Body of pancreas (tissue), 4 donors: ENCODE measurements around the gene SEMA4C. TPM values are rescaled to one million over a fixed set of nuclear protein-coding genes. Genes with fewer than 3 reads are reported as not detected.

Experiments
- ATAC-seq: fragments of 150-250 bp; one replicate; pipeline ENCODE4 v1.9.1; 2016
- DNase-seq, 4 donors: peaks; one replicate each; pipeline ENCODE4 v3.0.0-alpha.2; 2019
- H3K27ac ChIP-seq, 4 donors: fragments of 200-600 bp; sonication (generic); 1 replicate in 3 of 4; 2 replicates in 1 of 4; pipeline versions ENCODE4 v1.5.1 to v1.6.1; 2016 to 2019; ENCODE audit warnings: mild to moderate bottlenecking in 1 of 4, mixed read lengths in 1 of 4, moderate library complexity in 1 of 4
- H3K27me3 ChIP-seq, 2 donors: fragments of 200-600 bp; sonication (generic); one replicate each; pipeline ENCODE4 v1.6.0; 2016; ENCODE audit warnings: mild to moderate bottlenecking in 1 of 2
- H3K36me3 ChIP-seq, 2 donors: fragments of 200-600 bp; sonication (generic); replicated peaks in 1 of 2; 2 replicates each; pipeline ENCODE4 v1.5.1; 2016; ENCODE audit warnings: low read depth in 2 of 2; ENCODE audit not compliant: insufficient read depth in 1 of 2
- H3K4me1 ChIP-seq: fragments of 200-600 bp; sonication (generic); one replicate; pipeline ENCODE4 v1.6.0; 2016
- H3K4me3 ChIP-seq, 2 donors: fragments of 200-600 bp; sonication (generic); 1 replicate in 1 of 2; 2 replicates in 1 of 2; pipeline ENCODE4 v1.5.1; 2016 to 2019
- H3K9me3 ChIP-seq, 3 donors: fragments of 200-600 bp; sonication (generic); 1 replicate in 2 of 3; 2 replicates in 1 of 3; pipeline ENCODE4 v1.5.1; 2016
- POLR2A ChIP-seq, 3 donors: fragments of 450-650 bp; IDR thresholded peaks; one replicate each; pipeline ENCODE4 v1.6.1; 2016; ENCODE audit warnings: antibody characterized with exemption in 3 of 3, mild to moderate bottlenecking in 2 of 3
- WGBS, 2 donors: methylation state at CpG; one replicate each; pipeline ENCODE4 v1.1.5; 2017; 5-methylcytosine and 5-hydroxymethylcytosine counted together
- intact Hi-C: fragments of 100-400 bp; cut with DNase I; formaldehyde crosslinking; loops from one replicate; pipeline ENCODE4 v1.15.1; 2023
- total RNA-seq, 2 donors: library from RNA; depleted of rRNA; stranded (reverse); fragments of >200 nt; gene quantifications; one replicate each; pipeline ENCODE4 v1.1.0, GENCODE V29; 2016
- TF ChIP-seq, protein P1 (sequence below), 7 experiments: fragments of 450-650 bp in 4 of 7; fragments of 200-600 bp in 3 of 7; sonication (generic) in 3 of 7; IDR thresholded peaks; one replicate each; pipeline ENCODE4 v1.5.1; 2016 to 2019; ENCODE audit warnings: antibody characterized with exemption in 7 of 7

SEMA4C gene
- total RNA-seq, 2 donors from 2014 or later, result 11.2 to 13.7 TPM

DNA sequence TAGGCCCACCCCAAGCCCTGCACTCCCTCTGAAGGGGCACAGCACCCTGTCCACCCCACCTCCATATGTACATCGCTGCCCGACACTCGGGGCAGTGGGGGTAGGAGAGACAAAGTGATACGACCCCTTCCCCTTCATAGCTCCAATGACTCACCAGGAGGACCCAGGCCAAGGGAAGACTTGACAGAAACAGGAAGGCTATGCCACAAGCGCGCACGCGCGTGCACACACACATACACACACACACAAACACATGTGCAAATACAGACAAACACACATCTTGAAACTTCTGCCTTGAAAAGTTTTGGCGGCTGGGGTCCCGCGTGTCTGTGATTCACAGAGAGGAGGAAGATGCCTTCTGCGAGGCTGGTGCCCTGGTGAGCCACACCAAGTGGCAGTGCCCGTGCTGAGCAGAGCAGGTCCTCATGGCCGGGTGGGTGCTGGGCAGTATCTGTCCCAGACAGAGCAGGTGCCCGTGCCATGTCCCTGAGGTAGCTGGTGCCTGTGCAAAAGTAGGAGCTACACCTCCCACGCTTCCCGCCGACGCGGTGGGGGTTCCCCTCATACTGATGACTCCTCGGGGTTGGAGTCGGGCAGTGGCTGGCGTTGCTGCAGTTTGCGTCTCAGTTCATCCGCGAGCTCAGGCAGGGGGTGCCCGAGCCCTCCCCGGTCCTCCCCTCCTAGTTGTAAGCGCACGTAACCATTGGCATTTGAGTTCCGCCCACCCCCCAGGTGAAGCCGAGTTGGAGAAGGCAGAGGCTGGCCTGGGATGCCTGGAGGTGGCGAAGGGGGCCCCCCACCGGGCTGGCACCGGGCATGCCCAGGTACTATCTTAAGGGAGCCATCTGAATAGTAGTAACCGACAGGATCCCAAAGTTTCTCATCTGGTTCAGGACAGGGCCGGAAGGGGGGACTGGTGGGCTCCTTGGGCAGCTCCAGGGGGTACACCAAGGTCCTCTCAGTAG, 9.5 kb downstream of the SEMA4C start:
- peaks cover 3 to 11% of the 10 kb centered on the region in 2 donors for H3K36me3 ChIP-seq
- no peak overlapping the region for H3K4me3 ChIP-seq
- no peak for DNase-seq
- intact Hi-C loops, result loop anchor here (5.0 kb wide), 1 partner anchor 87 kb away; no protein-coding TSS in a partner anchor
- H3K9me3 ChIP-seq, result no peaks in the 10 kb centered on the region
- peaks cover 24% of the 10 kb centered on the region for H3K4me1 ChIP-seq
- ATAC-seq, result no peak
- 79 to 82% methylated on average over 15 to 35 of the region's 38 CpGs for WGBS, 2 donors
- H3K27ac ChIP-seq, result no peak overlapping the region
- TF ChIP-seq, protein P1, sequence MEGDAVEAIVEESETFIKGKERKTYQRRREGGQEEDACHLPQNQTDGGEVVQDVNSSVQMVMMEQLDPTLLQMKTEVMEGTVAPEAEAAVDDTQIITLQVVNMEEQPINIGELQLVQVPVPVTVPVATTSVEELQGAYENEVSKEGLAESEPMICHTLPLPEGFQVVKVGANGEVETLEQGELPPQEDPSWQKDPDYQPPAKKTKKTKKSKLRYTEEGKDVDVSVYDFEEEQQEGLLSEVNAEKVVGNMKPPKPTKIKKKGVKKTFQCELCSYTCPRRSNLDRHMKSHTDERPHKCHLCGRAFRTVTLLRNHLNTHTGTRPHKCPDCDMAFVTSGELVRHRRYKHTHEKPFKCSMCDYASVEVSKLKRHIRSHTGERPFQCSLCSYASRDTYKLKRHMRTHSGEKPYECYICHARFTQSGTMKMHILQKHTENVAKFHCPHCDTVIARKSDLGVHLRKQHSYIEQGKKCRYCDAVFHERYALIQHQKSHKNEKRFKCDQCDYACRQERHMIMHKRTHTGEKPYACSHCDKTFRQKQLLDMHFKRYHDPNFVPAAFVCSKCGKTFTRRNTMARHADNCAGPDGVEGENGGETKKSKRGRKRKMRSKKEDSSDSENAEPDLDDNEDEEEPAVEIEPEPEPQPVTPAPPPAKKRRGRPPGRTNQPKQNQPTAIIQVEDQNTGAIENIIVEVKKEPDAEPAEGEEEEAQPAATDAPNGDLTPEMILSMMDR (IDR thresholded peaks at IDR 0.05), result no peak
- TF ChIP-seq POLR2A (IDR thresholded peaks at IDR 0.05), result no peak
- H3K27me3 ChIP-seq, result no peaks in the 10 kb centered on the region

DNA sequence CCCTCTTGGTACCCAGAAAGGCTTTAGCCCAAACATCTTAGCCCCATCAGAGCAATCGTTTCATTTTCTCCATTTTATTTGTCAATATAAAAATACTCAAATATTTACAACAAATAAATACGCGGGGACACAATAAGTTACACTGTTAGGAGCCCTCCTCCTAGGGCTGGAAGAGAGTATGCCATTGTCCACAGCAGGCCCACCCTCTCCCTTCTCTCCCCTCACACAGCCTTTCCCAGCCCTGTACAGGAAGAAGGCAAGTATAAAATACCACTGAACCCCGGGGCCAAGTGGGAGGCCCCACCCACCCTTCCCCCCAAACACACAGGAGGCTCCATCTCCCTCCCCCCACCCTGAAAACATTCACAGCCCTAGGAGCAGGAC, 10.2 kb downstream of the SEMA4C start:
- peaks cover 24% of the 10 kb centered on the region for H3K4me1 ChIP-seq
- intact Hi-C loops, result loop anchor here (5.0 kb wide), 1 partner anchor 88 kb away; no protein-coding TSS in a partner anchor
- peak overlapping the region in 1 of 4 donors; percentile 46 for H3K27ac ChIP-seq
- WGBS, 2 donors, result 47 to 52% methylated on average over 4 of the region's 4 CpGs
- no peaks in the 10 kb centered on the region for H3K9me3 ChIP-seq
- DNase-seq, result no peak
- TF ChIP-seq, protein P1 (IDR thresholded peaks at IDR 0.05), result no peak
- TF ChIP-seq POLR2A (IDR thresholded peaks at IDR 0.05), result no peak
- H3K36me3 ChIP-seq, result peaks cover 3 to 10% of the 10 kb centered on the region in 2 donors
- no peaks in the 10 kb centered on the region for H3K27me3 ChIP-seq
- ATAC-seq, result no peak
- H3K4me3 ChIP-seq, result no peak overlapping the region

DNA sequence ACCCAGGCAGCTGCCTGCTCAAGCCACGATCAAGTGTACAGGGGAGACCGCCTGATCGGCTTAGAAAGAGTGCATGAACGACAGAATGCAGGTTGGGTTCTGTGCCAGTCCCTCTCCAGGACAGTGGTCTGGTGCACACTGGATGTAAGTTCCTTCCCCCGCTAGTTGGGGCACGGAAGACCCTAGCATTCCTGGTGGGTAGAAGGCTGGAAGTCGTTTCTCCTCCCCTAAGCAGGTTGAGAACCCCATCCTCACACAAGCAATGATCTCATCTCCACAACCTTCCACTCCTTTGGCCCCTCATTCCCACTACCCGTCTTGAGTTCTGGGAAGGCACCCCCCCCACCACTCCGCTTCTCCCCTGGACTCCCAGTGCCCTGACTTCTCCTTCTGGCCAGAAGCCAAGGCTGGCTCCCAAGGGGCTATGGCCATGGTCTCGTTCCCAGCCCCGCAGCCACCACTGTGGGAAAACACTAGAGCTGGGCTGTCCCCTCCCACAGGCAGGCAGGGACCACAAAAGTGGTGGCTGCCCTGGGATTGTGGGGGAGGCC, 10.7 kb downstream of the SEMA4C start:
- Histone ChIP-seq H3K27me3 (no peaks in the 10 kb centered on the region), H3K4me3 (no peak overlapping the region), H3K36me3 (peaks cover 3 to 5% of the 10 kb centered on the region in 2 donors), H3K4me1 (peaks cover 24% of the 10 kb centered on the region), H3K9me3 (no peaks in the 10 kb centered on the region), H3K27ac (peak overlapping the region in 2 of 4 donors; percentile 80 to 81)
- ATAC-seq, result no peak
- 68% methylated on average over 11 of the region's 11 CpGs for WGBS, 2 donors
- peak in 2 of 4 donors; percentile 31 to 40 for DNase-seq
- TF ChIP-seq POLR2A (IDR thresholded peaks at IDR 0.05), result no peak
- TF ChIP-seq, protein P1 (IDR thresholded peaks at IDR 0.05), result no peak
- intact Hi-C loops, result no loop called here

DNA sequence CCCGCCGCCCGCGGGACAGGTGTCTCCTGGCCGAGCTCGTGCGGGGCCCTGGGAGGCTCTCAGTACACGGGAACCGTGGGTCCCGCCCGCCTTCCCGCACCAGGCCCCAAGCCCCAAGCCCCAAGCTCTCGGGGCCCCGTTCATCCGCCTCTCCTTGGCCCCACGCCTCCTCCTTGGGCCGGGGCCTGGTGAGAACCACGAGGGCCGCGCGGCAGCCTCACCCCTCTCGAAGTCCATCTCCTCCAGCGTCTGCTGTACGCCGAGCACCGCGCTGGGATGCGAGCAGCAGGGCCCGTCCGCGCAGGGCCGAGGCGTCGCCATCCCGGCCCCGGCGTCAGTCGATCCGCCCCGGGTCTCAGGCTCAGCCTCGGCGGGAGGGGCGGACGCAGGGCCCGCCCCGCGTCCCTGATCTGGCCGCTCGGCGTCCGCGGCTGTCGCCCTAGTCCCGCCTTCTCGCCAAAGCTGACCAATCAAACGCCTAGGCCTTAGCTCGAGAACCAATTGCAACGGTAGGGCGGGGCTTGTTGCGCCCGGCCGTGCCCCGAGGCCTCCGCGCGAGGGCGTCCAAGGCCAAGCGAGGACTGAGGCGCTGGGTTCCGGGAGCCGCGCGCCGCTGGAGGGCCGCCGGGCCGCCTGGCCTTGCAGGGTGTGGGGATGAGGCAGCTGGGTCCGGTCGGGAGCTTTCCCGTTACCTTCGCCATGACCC, 12.1 kb downstream of the SEMA4C start, which contains the start of gene ANKRD39:
ANKRD39 (minus strand) TSS at position 350 of the 706 bp plus-strand sequence; CDS start at position 321, 29 bp downstream.
- Histone ChIP-seq H3K27me3 (no peaks in the 10 kb centered on the region), H3K9me3 (no peaks in the 10 kb centered on the region), H3K36me3 (peaks cover 0 to 3% of the 10 kb centered on the region in 2 donors), H3K4me3 (peak within 1 kb of the TSS; percentile 86 to 93), H3K27ac (peak within 1 kb of the TSS; percentile 59 to 81 (median 72)), H3K4me1 (peaks cover 24% of the 10 kb centered on the region)
- DNase-seq, result peak; percentile 99
- peak; percentile 70 to 82 (median 82) for TF ChIP-seq POLR2A (IDR thresholded peaks at IDR 0.05)
- TF ChIP-seq, protein P1 (IDR thresholded peaks at IDR 0.05), result peak; percentile 73 to 98 (median 81)
- ATAC-seq, result peak; percentile 97
- intact Hi-C loops, result no loop called here
- WGBS, 2 donors, result 0% methylated on average over 11 to 81 of the region's 81 CpGs
